GM18526 (cell line): ENCODE results near the gene OGFOD3.

Experiments used
- POLR2A ChIP-seq: IDR thresholded peaks from 3 replicates; pipeline ENCODE4 v1.6.1; 2011; ENCODE audit not compliant: insufficient read length; ENCODE audit errors: extremely low read depth

The OGFOD3 gene

GRCh38 chr17:82366749-82367148 is 51.6 kb downstream of the OGFOD3 start:
- no peak for TF ChIP-seq POLR2A

GRCh38 chr17:82365606-82366295 is 52.6 kb downstream of the OGFOD3 start:
- TF ChIP-seq POLR2A: no peak

DNA sequence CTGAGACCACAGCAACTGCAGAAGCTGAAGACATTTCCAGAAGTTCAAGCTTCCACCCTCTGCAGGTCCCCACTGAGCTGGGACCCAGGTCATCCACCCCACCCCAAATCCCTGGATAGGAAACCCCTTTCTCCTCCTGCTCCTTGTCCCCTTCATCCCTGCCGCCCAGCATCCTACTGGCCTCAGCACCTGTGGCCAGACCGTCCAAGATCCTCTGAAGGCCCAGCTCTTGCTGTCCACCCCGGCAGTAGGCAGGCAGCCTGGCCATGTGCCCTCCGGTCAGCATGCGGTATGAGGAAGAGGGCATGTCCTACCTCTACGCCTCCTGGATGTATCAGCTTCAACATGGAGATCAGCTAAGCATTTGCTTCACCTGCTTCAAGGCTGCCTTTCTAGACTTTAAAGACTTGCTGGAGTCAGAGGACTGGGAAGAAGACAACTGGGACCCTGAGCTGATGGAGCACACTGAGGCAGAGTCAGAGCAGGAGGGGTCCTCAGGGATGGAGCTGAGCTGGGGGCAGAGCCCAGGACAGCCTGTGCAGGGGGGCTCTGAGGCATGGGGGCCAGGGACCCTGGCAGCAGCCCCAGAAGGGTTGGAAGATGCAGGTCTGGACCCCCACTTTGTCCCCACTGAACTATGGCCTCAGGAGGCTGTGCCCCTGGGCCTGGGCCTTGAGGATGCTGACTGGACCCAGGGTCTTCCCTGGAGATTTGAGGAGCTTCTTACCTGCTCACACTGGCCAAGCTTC is 56.3 kb downstream of the OGFOD3 start:
- TF ChIP-seq POLR2A: no peak

DNA sequence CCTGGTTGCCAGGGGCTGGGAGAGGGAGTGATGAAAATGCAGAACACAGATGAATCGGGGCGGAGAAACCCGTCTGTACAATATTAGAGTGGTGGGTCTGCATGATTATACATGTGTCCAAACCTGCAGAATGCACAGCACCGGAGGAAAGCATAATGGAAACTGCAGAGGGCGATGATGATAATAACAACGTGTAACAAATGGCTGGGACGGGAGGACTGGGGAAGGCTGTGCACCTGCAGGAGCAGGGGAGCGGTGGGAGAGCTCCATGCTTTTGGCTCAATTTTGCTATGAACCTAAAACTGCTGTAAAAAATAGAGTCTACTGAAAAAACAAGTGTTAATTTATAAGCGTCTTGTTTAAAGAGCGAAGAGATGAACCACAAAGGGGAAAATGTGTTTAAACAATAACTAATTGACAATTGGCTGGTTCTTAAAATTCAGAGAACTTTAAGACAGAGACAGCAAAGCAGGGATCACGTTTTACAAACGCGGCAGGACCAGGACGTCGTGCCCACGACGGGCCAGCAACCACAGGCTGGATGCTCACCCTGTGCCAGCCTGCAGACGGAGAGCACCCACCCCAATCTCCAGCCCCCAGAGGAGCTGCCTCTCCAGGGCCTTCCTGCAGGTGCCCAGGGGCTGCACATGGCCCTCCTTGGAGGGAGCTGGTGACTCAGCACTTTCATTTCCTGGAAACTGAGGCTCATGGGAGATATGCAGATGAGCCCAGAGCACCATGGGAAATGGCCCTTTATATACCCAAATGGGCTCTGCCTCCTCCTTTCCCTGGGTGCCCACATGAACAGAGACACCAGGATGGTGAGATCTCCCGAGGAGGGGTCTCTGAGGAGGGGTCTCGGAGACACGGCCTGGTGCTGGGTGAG is 59.7 kb downstream of the OGFOD3 start, which contains the start of gene TEX19:
TSS of gene TEX19 (plus strand) at position 783 of the 886 bp plus-strand sequence. CDS start 2,904 bp downstream, outside the sequence.
- no peak for TF ChIP-seq POLR2A

DNA sequence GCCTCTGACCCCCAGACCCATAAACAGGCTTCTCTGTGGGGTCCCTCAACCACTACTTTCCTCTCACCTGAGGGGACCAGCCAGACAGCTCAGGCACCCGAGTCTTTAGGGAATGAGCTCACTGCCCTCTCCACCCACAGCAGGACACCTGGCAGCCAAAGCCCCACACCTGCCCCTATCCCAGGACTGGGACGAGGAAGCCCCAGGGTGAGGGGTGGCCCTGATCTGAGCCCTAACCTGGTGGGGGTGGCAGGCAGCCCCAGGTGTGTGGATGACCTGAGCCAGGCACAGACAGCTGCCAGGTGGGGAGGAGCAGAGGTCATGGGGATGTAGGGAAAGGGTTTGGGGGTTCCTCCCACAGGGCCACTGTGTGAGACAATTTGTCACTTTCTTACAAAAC is 61.0 kb downstream of the OGFOD3 start:
- TF ChIP-seq POLR2A: no peak

DNA sequence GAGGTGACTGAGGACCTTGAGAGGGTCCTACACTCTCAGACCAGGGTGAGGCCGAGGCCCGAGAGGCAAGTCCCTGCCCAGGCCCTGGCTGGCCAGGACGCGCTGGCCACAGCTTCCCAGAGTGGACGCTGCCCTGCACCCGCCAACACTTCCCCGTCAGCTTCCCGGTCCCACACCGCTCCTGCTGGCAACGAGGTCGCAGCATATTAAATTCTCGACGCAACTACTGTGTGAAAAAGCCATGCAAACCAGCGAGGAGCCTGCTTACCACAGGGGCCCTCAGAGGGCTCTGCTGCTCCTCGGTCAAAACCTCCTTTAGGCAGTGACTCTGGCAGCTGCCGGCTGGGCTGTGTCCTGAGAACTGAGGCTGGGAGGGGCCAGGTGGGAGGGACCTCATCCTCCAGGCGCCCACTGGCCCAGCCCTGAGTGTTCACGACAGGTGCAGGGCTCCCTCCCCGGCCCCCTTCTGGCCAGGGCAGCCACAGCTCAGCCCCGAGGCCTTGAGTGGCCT is 61.5 kb downstream of the OGFOD3 start:
- no peak for TF ChIP-seq POLR2A

DNA sequence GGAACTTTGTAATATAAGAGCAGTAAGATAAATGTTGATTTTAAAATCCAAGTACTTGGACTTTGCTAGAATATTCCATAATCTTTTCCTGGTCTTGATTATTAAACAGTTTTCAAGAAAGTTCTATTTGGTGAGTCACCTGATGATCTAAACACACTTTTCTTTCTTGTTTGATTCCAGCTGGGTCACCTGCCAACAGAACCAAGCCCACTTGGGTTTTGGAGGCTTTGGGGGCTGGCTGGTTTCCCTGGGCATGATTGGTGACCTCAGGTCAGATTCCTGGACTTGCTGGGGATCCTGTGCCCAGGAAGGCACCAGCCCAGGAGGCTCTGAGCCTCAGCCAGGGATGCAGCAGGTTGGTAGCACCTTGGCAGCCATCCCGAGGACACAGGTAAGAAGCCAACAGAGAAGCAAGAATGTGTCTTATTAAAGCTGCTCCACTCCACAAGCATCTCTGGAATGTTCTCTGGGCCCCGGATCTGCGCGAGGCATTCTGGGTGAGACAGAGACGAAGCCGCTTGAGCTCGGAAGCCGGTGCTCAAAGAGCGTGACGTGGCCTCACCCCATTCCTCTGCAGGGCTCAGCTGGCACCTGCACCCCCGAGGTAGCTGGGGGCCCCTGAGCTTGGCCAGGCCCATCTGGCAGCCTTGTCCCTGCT is 62.5 kb downstream of the OGFOD3 start:
- TF ChIP-seq POLR2A: no peak

- TF ChIP-seq POLR2A: no peak
Observed at GRCh38 chr17:82354804-82355308, 63.5 kb downstream of the OGFOD3 start.

DNA sequence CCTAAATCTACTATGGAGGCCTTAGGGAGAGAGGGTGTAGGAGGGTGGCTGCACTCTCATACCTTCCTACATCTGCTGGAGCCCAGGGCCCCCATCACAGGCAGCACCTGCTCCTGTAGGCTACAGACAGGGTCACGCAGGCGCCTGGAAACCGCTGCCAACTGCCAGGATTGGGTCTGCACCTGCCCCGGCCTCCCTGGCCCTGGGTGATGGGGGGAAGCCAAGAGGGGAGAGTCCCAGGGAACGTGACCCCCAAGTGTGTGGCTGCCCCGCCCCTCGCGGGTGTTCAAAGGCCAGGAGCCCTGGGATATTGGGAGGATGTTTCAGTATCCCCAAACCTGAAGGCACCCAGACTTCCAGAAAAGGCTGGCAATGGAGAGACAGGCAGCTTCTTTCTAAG is 64.9 kb downstream of the OGFOD3 start:
- no peak for TF ChIP-seq POLR2A

- TF ChIP-seq POLR2A: no peak
Observed at GRCh38 chr17:82351713-82352488, 66.5 kb downstream of the OGFOD3 start.

DNA sequence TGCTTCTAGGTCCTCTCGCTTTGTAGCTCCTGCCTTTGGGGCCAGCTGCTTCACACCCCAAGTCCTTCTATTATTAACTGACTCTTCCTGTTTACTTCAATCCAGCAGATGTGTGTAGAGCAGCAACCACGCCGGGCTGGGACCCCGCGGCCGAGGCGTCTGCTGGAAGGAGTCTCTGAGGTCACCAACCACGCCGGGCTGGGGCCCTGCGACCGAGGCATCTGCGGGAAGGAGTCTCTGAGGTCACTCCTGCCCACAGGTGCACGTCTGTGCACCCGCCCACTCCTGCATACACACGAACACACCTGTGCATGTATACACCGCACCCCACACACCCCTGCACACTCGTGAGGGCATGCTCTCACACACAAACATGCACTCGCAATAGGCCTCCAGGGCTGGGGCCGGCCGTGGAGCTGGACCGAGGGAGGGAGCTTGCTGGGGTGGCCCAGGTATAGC is 67.1 kb downstream of the OGFOD3 start:
- TF ChIP-seq POLR2A: no peak

GRCh38 chr17:82350182-82351030 is 68.0 kb downstream of the OGFOD3 start:
- TF ChIP-seq POLR2A: no peak

DNA sequence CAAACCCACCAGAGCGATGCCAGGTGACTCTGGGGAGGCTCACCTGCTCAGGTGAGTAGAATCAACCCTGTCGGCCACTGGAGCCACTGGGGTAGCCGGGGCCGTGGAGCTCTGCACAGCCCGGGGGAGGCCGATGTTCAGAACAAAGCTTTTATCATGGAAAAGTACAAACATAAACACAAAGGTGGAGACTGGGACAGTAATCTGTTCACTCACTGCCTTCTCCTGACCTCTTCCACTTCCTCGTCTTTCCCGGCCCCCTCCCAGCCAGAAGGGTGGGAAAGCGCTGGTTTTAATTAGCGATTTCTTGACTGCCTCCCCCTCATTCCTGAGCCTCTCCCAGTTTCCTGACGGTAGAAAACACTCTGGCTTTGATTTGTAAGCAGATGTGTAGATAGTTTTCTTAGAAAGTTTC is 69.1 kb downstream of the OGFOD3 start:
- no peak for TF ChIP-seq POLR2A
